ENCODE measurements around the gene MRPS34.

- TF ChIP-seq CTCF (IDR thresholded peaks at IDR 0.05) (no peak), POLR2A (IDR thresholded peaks at IDR 0.05) (no peak)
Observed at GRCh38 chr16:1818204-1818872, 45.4 kb upstream of the MRPS34 start.
